HEK293T (cell line): ENCODE results near the gene INO80E.

ENCODE experiments used
- CTCF ChIA-PET: fragments of 350-600 bp; formaldehyde crosslinking; extraction: SDS; loops from one replicate; lab custom pipeline; 2021; ENCODE audit warnings: antibody characterized with exemption, inconsistent platforms; lab: Yijun Ruan, JAX
- POLR2A ChIA-PET: fragments of 350-600 bp; formaldehyde crosslinking; extraction: SDS; loops from one replicate; lab custom pipeline; 2020; ENCODE audit warnings: antibody characterized with exemption, inconsistent platforms; lab: Yijun Ruan, JAX
- DNase-seq: peaks from one replicate; pipeline ENCODE4 v3.0.0; 2012; ENCODE audit warnings: mixed read lengths; ENCODE audit errors: extremely low spot score
- ARNT ChIP-seq: fragments of 450-650 bp; IDR thresholded peaks from 2 replicates; pipeline ENCODE4 v1.6.1; 2017; ENCODE audit warnings: mild to moderate bottlenecking
- BHLHE40 ChIP-seq: fragments of 450-650 bp; IDR thresholded peaks from 2 replicates; pipeline ENCODE4 v1.6.1; 2016; ENCODE audit warnings: mild to moderate bottlenecking, moderate library complexity, borderline replicate concordance
- CTBP1 ChIP-seq: fragments of 450-650 bp; IDR thresholded peaks from 2 replicates; pipeline ENCODE4 v1.6.1; 2016; ENCODE audit warnings: borderline replicate concordance
- ELF4 ChIP-seq: fragments of 450-650 bp; IDR thresholded peaks from 2 replicates; pipeline ENCODE4 v1.6.1; 2017; ENCODE audit warnings: antibody characterized with exemption
- FOXA1 ChIP-seq: fragments of 450-650 bp; IDR thresholded peaks from 2 replicates; pipeline ENCODE4 v1.6.1; 2016; ENCODE audit warnings: mild to moderate bottlenecking
- FOXK2 ChIP-seq: fragments of 450-650 bp; IDR thresholded peaks from 2 replicates; pipeline ENCODE4 v1.6.1; 2016; ENCODE audit warnings: mild to moderate bottlenecking
- FOXM1 ChIP-seq: fragments of 450-650 bp; IDR thresholded peaks from 2 replicates; pipeline ENCODE4 v1.6.1; 2017; ENCODE audit warnings: mild to moderate bottlenecking, borderline replicate concordance
- HDGF ChIP-seq: fragments of 450-650 bp; IDR thresholded peaks from 2 replicates; pipeline ENCODE4 v1.6.1; 2017; ENCODE audit warnings: antibody characterized with exemption, borderline replicate concordance
- L3MBTL2 ChIP-seq: fragments of 450-650 bp; conservative IDR thresholded peaks from 2 replicates; pipeline ENCODE4 v1.6.1; 2016; ENCODE audit warnings: mild to moderate bottlenecking
- LEF1 ChIP-seq: fragments of 450-650 bp; IDR thresholded peaks from 2 replicates; pipeline ENCODE4 v1.6.1; 2017; ENCODE audit warnings: mild to moderate bottlenecking, borderline replicate concordance
- NFRKB ChIP-seq: fragments of 450-650 bp; IDR thresholded peaks from 2 replicates; pipeline ENCODE4 v1.6.1; 2016; ENCODE audit warnings: mild to moderate bottlenecking, moderate library complexity
- PKNOX1 ChIP-seq: fragments of 450-650 bp; IDR thresholded peaks from 2 replicates; pipeline ENCODE4 v1.6.1; 2016
- SP1 ChIP-seq: fragments of 450-650 bp; IDR thresholded peaks from 2 replicates; pipeline ENCODE4 v1.6.1; 2017
- SUZ12 ChIP-seq: fragments of 450-650 bp; IDR thresholded peaks from 2 replicates; pipeline ENCODE4 v1.6.1; 2016; ENCODE audit warnings: mild to moderate bottlenecking
- TARDBP ChIP-seq: fragments of 450-650 bp; IDR thresholded peaks from 2 replicates; pipeline ENCODE4 v1.6.1; 2016
- ZNF384 ChIP-seq: fragments of 450-650 bp; IDR thresholded peaks from 2 replicates; pipeline ENCODE4 v1.6.1; 2016

Gene INO80E, protein sequence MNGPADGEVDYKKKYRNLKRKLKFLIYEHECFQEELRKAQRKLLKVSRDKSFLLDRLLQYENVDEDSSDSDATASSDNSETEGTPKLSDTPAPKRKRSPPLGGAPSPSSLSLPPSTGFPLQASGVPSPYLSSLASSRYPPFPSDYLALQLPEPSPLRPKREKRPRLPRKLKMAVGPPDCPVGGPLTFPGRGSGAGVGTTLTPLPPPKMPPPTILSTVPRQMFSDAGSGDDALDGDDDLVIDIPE

DNA sequence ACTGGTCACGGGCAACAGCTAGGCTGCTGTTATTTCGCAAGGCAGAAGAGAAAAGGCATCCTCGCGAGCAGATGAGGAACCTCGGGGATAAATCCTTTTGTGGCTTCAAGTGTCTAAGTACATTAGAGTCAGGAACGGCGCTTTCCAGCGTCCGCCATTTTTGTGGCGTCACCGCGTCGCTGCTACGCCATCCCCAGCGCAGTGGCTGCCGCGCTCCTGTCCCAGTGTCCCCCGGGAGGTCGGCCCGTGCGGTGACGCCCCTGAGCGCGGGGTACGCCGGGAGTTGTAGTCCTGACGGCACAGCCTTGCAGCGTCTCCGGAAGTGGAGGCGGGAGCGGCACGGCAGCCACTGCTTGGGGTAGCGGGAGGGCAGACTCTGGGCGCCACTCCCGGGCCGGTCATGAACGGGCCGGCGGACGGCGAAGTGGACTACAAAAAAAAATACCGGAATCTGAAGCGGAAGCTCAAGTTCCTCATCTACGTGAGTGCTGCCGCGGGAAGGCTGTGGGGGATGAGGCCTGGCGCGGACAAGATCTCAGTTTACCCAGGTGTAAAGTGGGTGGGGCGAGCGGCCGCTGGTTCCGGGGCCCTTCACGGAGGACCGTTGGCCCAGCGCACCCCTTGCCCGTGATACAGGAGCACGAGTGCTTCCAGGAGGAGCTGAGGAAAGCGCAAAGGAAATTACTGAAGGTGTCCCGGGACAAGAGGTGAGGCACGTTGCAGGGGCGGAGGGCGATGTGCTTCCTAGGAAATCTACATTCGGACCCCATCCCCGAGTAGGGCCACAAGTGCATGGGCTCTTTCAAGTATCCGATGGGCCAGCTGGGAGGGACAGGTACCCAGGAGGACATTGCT, at the start of gene INO80E:
Gene INO80E, plus strand, starts transcription at position 331 of the 855 bp plus-strand sequence. Its CDS starts 70 bp downstream, at position 401.
- DNase-seq, result peak; percentile 100
- POLR2A ChIA-PET, result interaction anchor here (0.9 to 5.9 kb wide), 21 partner anchors 8 to 178 kb away, joined by 3 to 74 read pairs (median 4); partner anchors contain the start of genes ASPHD1, DOC2A, KCTD13 and SEZ6L2
- CTCF ChIA-PET, result interaction anchor here (0.5 kb wide), 3 partner anchors 8 to 949 kb away, joined by 3 to 7 read pairs (median 3); no protein-coding TSS in a partner anchor
- TF ChIP-seq ELF4 (peak; percentile 87), BHLHE40 (no peak), SP1 (no peak), ZNF384 (no peak), PKNOX1 (no peak), FOXM1 (no peak), FOXK2 (no peak), TARDBP (no peak), CTBP1 (no peak), ARNT (no peak), HDGF (peak; percentile 98), LEF1 (no peak; the same call in 1 of the 2 replicates), NFRKB (peak; percentile 7), L3MBTL2 (no peak; the same call in 1 of the 2 replicates), SUZ12 (no peak)

GRCh38 chr16:29947897-29948296, 48.1 kb upstream of the INO80E start:
- CTCF ChIA-PET, result interaction anchor here (1.1 kb wide), 1 partner anchor 84 kb away, joined by 5 read pairs; no protein-coding TSS in a partner anchor
- DNase-seq, result no peak
- POLR2A ChIA-PET, result interaction anchor here (0.8 to 7.5 kb wide), 2 partner anchors 13 to 22 kb away, joined by 4 to 54 read pairs; partner anchors contain the start of genes KCTD13 and TMEM219
- no peak for TF ChIP-seq ARNT
- no peak for TF ChIP-seq TARDBP
- TF ChIP-seq SUZ12, result no peak
- TF ChIP-seq FOXA1, result no peak
- TF ChIP-seq SP1, result no peak
- TF ChIP-seq ELF4, result no peak
- TF ChIP-seq CTBP1, result no peak

DNA sequence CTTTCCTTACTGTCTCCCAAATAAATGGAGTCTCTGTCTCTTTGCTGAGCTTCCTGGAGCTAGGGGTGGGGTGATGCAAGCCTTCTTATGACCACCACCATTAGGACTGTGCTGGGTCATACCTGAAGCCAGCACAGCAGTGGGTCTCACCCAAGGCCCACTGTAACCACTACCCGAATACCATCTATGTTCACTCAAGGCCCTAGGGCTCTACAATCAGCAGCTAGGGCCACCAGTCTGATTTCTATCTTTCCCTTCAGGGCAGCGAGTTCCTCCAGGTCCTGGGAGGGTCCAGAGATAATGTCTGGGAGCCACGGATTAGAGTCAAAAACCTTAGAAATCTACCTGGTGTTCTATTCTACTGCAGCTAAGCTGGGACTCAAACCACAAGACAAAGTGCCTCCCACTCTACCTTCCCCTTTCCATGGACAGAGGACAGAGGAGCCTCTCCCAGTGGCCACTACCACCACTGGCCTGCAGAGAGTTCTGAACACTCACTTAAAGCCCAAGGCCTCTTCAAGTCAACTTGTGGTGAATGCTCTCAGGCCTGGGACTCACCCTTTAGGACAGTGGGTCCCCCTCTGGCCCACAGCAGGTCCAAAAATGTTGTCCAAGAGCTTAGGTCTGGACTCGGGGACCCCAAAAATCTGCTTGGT, 45.1 kb upstream of the INO80E start:
- POLR2A ChIA-PET, result interaction anchor here (2.2 to 7.5 kb wide), 2 partner anchors 10 to 25 kb away, joined by 8 to 54 read pairs; partner anchors contain the start of genes KCTD13 and TMEM219
- no peak for DNase-seq
- CTCF ChIA-PET, result no interaction called here
- no peak for TF ChIP-seq FOXM1
- TF ChIP-seq ARNT, result no peak
- TF ChIP-seq TARDBP, result no peak
- no peak for TF ChIP-seq FOXA1
- TF ChIP-seq ZNF384, result no peak
- no peak for TF ChIP-seq SUZ12
- no peak for TF ChIP-seq BHLHE40
- TF ChIP-seq SP1, result no peak
- no peak for TF ChIP-seq FOXK2
- no peak for TF ChIP-seq L3MBTL2
- no peak for TF ChIP-seq CTBP1
- no peak for TF ChIP-seq PKNOX1
- TF ChIP-seq HDGF, result no peak
- no peak for TF ChIP-seq NFRKB
- no peak for TF ChIP-seq LEF1
- no peak for TF ChIP-seq ELF4

DNA sequence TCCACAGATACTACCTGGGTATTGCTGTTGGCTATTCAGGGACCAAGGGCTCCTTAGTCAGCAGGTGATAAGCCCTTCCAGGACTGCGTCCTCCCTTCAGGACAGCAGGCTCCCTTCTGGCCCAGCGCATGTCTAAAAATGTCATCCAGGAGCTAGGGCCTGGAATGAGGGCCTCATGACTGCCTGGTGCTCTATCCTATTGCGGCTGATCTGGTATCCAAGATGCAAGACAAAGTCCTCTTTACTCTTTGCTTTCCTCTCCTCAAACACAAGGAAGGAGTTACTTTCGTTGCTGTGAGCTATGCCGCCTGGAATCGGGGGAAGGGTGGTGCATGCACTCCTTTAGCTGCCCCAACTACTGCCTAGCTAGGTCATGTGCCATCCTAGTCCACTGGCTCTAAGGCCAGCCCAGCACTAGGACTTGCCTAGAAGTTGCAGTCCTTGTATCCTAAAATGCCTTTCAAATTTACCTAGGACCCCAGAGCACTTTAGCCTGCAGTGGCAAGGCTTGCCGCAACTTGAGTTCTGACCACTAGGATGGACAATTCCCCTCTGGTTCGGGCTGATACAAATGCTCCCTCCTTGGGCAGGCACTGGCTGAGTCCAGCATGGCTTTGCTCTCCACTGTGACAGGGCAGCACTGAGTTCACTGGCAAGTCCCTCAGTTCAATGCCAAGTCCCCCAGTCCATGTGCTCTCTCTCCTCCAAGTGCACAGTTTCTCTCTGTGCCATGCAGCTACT, 44.2 kb upstream of the INO80E start:
- CTCF ChIA-PET, result no interaction called here
- no peak for TF ChIP-seq HDGF
- no peak for TF ChIP-seq SUZ12
- TF ChIP-seq SP1, result no peak
- no peak for TF ChIP-seq CTBP1
- no peak for TF ChIP-seq ARNT
- TF ChIP-seq FOXA1, result no peak
- TF ChIP-seq LEF1, result no peak
- TF ChIP-seq PKNOX1, result no peak
- TF ChIP-seq BHLHE40, result no peak
- no peak for TF ChIP-seq ELF4
- TF ChIP-seq ZNF384, result no peak
- no peak for TF ChIP-seq L3MBTL2
- TF ChIP-seq FOXK2, result no peak
- no peak for TF ChIP-seq FOXM1
- no peak for TF ChIP-seq TARDBP
- TF ChIP-seq NFRKB, result no peak
- POLR2A ChIA-PET, result interaction anchor here (2.2 to 7.5 kb wide), 2 partner anchors 9 to 25 kb away, joined by 8 to 54 read pairs; partner anchors contain the start of genes KCTD13 and TMEM219
- no peak for DNase-seq
